HEK293T (cell line): Measurements from ENCODE around the gene CDYL.

Source experiments
- ARNT ChIP-seq: fragments of 450-650 bp; IDR thresholded peaks from 2 replicates; pipeline ENCODE4 v1.6.1; 2017; ENCODE audit warnings: mild to moderate bottlenecking
- CTBP1 ChIP-seq: fragments of 450-650 bp; IDR thresholded peaks from 2 replicates; pipeline ENCODE4 v1.6.1; 2016; ENCODE audit warnings: borderline replicate concordance
- FOXA1 ChIP-seq: fragments of 450-650 bp; IDR thresholded peaks from 2 replicates; pipeline ENCODE4 v1.6.1; 2016; ENCODE audit warnings: mild to moderate bottlenecking
- FOXK2 ChIP-seq: fragments of 450-650 bp; IDR thresholded peaks from 2 replicates; pipeline ENCODE4 v1.6.1; 2016; ENCODE audit warnings: mild to moderate bottlenecking
- FOXM1 ChIP-seq: fragments of 450-650 bp; IDR thresholded peaks from 2 replicates; pipeline ENCODE4 v1.6.1; 2017; ENCODE audit warnings: mild to moderate bottlenecking, borderline replicate concordance
- L3MBTL2 ChIP-seq: fragments of 450-650 bp; conservative IDR thresholded peaks from 2 replicates; pipeline ENCODE4 v1.6.1; 2016; ENCODE audit warnings: mild to moderate bottlenecking
- LEF1 ChIP-seq: fragments of 450-650 bp; IDR thresholded peaks from 2 replicates; pipeline ENCODE4 v1.6.1; 2017; ENCODE audit warnings: mild to moderate bottlenecking, borderline replicate concordance
- PKNOX1 ChIP-seq: fragments of 450-650 bp; IDR thresholded peaks from 2 replicates; pipeline ENCODE4 v1.6.1; 2016
- SP1 ChIP-seq: fragments of 450-650 bp; IDR thresholded peaks from 2 replicates; pipeline ENCODE4 v1.6.1; 2017
- SUZ12 ChIP-seq: fragments of 450-650 bp; IDR thresholded peaks from 2 replicates; pipeline ENCODE4 v1.6.1; 2016; ENCODE audit warnings: mild to moderate bottlenecking
- TARDBP ChIP-seq: fragments of 450-650 bp; IDR thresholded peaks from 2 replicates; pipeline ENCODE4 v1.6.1; 2016

GRCh38 chr6:4772750-4773149, 3.5 kb upstream of the CDYL start:
- TF ChIP-seq SUZ12: no peak
- TF ChIP-seq FOXM1: no peak
- no peak for TF ChIP-seq L3MBTL2
- TF ChIP-seq SP1: no peak
- TF ChIP-seq CTBP1: no peak
- TF ChIP-seq TARDBP: no peak
- TF ChIP-seq FOXK2: no peak
- no peak for TF ChIP-seq FOXA1
- no peak for TF ChIP-seq ARNT
- TF ChIP-seq LEF1: no peak
- TF ChIP-seq PKNOX1: no peak
